Measurements from ENCODE around the gene KANK4.

The KANK4 gene

GRCh38 chr1:62194651-62195544, 124.3 kb downstream of the KANK4 start, which contains the start of gene L1TD1:
TSS of gene L1TD1 (plus strand) at chr1:62194849. CDS start at chr1:62206629, 11,780 bp downstream.
- ChIA-PET CTCF (no interaction called here), POLR2A (no interaction called here)
- no peak for DNase-seq (ENCODE audit: extremely low spot score)
- TF ChIP-seq CTCF (IDR thresholded peaks at IDR 0.05; ENCODE audit: control extremely low read depth, extremely low read depth, low read depth, missing control alignments): no peak

DNA sequence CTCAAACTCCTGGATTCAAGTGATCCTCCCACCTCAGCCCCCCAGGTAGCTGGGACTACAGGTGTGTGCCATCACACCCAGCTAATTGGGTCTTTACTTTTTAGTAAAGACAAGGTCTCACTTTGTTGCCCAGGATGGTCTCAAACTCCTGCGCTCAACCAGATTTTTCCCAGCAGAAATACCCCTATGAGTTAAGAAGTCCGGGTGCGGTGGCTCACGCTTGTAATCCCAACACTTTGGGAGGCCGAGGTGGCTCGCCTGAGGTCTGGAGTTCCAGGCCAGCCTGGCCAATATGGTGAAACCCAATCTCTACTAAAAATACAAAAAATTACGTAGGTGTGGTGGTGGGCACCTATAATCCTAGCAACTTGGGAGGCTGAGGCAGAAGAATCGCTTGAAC, 131.1 kb downstream of the KANK4 start:
- POLR2A ChIA-PET: no interaction called here
- CTCF ChIA-PET: no interaction called here
- no peak for DNase-seq (ENCODE audit: extremely low spot score)
- no peak for TF ChIP-seq CTCF (IDR thresholded peaks at IDR 0.05; ENCODE audit: control extremely low read depth, extremely low read depth, low read depth, missing control alignments)

GRCh38 chr1:62187548-62187947, 131.7 kb downstream of the KANK4 start:
- no peak for DNase-seq (ENCODE audit: extremely low spot score)
- TF ChIP-seq CTCF (IDR thresholded peaks at IDR 0.05; ENCODE audit: control extremely low read depth, extremely low read depth, low read depth, missing control alignments): no peak
- ChIA-PET CTCF (no interaction called here), POLR2A (no interaction called here)
